Inflammatory macrophage treated with lipopolysaccharide for 4 hours (primary cell): ENCODE measurements around the gene CDK19.
A peak's percentile ranks its signal among the peaks of the same experiment; 100 is the strongest.
"Not testable (repeated sequence)": the region's sequence is repeated elsewhere in the genome, so short reads cannot be mapped to it uniquely, and the experiment has no call there.

Experiments
- DNase-seq: peaks from one replicate; pipeline ENCODE4 v3.0.0-alpha.2; 2020

CDK19 gene

DNA sequence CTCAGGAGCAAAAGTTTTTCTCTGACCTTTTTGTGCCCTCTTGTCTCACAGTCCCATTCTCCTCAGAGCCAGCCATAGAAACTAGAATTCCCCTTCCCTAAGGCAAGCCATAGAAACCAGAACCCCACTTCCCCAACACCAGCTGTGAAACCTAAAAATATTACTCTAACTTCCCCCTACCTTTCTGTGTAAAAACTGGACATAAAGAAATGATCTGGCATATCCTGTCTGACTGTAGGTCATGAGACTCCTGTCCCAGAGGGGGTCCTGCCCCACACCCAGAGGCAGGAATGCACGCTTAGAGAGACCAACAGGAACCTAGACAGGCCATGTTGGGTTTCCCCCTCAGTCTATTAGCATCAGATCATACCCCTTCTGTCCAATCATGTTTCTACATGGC lies 198.2 kb downstream of the CDK19 start:
- peak; percentile 69 for DNase-seq

GRCh38 chr6:110615722-110616121 lies 199.5 kb downstream of the CDK19 start:
- DNase-seq: no peak

- no peak for DNase-seq
Measured at GRCh38 chr6:110614586-110614985, 200.7 kb downstream of the CDK19 start.

- DNase-seq: no peak
Measured at GRCh38 chr6:110614106-110614505, 201.2 kb downstream of the CDK19 start.

DNA sequence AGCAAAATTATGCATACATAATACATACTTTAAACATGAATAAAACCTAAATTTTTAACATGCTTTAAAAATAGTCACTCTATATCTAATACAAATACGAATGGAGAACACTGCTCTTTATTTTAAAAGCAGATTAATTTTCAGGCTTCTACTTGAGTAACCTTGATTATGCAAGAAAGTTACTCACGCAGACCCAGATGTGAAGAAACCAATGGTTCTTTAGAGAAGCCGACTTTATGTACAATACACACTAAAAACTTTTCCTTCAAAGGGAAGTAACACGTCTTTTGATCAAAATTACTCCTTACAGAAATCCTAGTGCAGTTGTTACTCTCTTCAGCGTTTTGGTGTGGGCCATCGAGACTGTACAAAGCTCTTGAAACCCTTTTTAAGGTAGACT lies 201.9 kb downstream of the CDK19 start:
- DNase-seq: peak; percentile 84

DNA sequence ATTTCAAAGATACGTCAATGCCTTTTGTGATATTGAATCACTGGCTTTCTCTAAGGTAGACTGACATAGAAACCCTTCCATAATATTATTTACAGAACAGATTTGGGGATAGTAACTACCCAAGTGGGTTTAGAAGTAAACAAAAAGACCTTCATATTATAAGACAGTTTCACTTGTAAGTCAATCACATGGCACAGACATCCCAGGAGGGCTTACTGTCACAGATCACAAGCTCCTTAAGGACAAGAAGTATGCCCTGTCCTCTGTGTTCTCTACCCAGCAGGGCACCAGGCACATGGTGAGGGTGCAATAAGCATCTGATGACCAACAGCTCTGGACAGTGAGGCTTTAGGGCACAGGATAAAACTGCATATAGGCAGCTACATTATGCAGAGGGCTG lies 203.0 kb downstream of the CDK19 start:
- no peak for DNase-seq

DNA sequence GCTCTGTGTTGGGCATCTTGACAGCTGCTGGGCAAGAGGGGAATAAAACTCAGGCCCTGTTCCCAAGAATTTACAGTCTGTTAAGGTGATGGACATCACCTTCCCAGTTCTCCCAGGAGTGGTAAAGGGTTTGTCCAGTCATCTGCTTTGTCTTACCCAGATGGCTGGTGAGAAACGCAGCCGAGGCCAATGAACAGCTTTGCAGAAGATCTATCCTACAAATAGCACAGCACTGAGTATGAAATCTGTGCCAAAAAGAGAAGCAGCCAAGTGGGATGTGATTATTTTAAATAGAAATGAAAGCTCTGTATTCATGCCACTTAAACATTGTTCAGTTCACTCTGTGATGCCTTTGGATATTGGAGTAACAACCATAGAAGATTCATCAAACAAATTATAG lies 206.2 kb downstream of the CDK19 start:
- DNase-seq: no peak

DNA sequence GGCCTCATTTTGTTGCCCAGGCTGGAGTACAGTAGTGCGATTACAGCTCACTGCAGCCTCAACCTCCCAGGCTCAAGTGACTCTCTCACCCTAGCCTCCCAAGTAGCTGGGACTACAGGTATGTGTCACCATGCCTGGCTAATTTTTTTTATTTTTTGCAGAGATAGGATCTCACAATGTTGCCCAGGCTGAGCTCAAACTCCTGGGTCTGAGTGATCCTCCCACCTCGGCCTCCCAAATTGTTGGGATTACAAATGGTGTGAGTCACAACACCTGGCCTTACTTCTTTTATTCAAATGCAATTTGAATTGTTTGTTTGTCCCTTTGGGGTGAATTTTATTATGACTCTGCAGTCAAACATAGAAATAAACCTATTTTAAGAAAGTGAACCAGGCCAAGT lies 207.1 kb downstream of the CDK19 start:
- no peak for DNase-seq

DNA sequence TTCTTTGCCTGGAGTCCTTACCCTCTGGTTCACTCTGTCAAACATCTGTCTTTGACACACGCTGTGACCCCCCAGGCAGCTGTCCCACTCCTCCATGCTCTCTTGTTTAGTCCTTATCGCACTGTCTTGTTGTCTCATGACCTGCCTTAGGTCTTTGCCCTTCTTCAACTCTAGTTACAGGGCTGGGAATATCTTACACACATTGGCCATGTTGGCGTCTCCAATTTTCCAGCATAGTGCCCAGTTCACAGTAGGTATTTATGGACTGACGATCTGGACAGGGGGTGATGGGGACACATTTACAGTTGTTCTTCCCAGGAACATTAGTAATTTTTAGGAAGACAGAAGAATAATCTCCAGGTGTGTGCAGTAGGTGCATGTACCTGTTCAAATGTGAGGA lies 209.1 kb downstream of the CDK19 start:
- no peak for DNase-seq

DNA sequence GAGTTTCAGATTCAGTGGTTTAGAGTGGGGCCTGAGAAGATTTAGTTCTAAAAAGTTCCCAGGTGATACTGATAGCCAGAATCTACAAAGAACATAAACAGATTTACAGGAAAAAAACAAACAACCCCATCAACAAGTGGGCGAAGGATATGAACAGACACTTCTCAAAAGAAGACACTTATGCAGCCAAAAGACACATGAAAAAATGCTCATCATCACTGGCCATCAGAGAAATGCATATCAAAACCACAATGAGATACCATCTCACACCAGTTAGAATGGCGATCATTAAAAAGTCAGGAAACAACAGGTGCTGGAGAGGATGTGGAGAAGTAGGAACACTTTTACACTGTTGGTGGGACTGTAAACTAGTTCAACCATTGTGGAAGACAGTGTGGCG lies 214.6 kb downstream of the CDK19 start:
- not testable (repeated sequence) for DNase-seq

GRCh38 chr6:110597761-110598160 lies 217.5 kb downstream of the CDK19 start:
- DNase-seq: no peak

GRCh38 chr6:110596354-110596753 lies 218.9 kb downstream of the CDK19 start:
- DNase-seq: no peak

- DNase-seq: peak; percentile 44
Measured at GRCh38 chr6:110595112-110595511, 220.2 kb downstream of the CDK19 start.

GRCh38 chr6:110593637-110594036 lies 221.6 kb downstream of the CDK19 start:
- no peak for DNase-seq

GRCh38 chr6:110592765-110593164 lies 222.5 kb downstream of the CDK19 start:
- no peak for DNase-seq

DNA sequence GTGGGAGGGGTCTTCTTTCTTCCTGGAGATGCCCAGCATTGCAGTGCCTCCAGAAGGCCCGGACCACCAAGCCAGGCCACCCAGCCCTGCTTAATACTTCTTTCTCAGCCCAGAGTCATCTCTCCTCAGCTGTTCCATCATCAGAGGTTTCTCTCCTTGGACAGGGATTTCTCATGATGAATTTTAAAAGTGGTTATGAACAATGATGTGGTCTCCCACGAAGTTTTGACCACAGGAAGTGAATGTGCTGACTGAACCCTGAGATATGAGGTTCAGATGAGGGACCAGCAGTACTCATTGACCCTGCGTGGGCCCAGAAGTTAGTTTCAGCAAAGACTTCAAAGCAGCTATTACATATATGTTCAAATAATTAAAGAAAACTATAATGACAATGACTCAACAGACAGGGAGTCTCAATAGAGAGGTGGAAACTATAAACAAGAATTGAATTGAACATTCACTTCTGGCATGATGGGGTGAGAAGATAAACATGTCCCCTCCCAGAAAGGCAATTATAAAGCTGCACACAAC lies 224.4 kb downstream of the CDK19 start:
- peak; percentile 30 for DNase-seq

GRCh38 chr6:110589865-110590513 lies 225.3 kb downstream of the CDK19 start:
- DNase-seq: peak; percentile 60

DNA sequence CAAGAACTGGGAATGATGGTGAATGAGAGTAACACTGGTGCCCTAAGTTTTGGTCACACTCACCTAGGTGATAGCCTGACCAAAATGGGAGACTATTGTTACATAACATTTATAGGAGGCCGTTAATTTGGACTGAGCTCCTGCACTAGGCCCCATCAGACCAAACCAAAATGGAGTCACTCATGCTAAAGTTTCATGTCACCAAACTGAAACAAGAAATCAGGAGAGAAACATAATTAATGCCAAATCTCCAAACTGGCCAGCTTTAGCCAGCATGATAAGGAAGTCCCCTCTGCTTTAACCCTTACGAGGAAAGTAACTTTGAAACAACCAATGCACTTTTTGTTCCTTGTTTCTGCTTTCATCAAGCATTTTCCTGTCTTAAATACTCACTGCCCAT lies 227.9 kb downstream of the CDK19 start:
- no peak for DNase-seq

- DNase-seq: no peak
Measured at GRCh38 chr6:110581679-110582078, 233.6 kb downstream of the CDK19 start.

GRCh38 chr6:110577596-110578167 lies 237.6 kb downstream of the CDK19 start:
- DNase-seq: peak; percentile 38

- DNase-seq: no peak
Measured at GRCh38 chr6:110575925-110576463, 239.3 kb downstream of the CDK19 start.

DNA sequence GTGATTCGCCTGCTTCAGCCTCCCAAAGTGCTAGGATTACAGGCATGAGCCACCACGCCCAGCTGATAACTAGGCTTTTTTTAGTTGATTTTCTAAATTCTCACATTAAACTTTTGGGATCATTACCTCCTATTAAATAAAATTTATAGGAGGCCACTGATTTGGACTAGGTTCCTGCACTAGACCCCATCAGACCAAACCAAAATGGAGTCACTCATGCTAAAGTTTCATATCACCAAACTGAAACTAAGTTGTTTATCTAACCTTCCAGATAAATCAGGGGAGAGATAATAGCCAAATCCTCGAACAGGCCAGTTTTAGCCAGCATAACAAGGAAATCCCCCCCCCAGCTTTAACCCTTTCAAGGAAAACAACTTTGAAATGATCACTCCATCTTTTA lies 240.5 kb downstream of the CDK19 start:
- no peak for DNase-seq

DNA sequence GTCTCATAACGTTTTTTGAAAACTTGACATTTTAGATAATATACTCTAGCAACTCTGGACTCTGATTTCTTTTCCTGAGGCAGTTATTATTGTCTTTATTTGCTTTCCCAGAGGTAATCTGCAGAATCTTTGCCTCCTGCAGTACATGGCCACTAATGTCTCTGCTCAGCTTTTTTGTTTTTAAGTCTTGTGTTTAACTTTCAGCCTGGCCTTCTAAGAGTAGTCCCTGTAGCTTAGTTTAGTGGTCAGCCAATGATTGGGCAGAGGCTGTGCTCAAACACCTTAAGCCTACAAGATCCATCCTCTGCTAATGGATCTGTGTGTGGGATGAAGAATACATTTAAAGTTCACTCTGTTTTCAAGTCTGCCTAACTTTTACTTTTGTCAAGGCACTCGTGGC lies 241.7 kb downstream of the CDK19 start:
- DNase-seq: no peak

DNA sequence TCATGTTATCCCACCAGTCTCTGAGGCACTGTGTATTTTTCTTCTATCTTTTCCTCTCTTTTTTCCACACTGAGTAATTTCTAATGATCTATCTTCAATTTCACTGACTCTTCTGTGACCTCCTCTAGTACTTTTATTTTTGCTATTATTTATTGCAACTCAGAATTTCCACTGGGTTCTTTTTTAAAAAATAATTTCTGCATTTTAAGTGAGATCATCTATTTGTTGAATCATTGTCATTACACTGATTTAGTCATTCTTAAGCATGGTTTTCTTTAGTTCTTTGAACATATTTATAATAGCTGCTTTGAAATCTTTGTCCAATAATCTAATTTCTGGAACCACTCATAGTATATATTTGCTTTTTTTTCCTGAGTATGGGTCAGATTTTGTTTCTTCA lies 242.1 kb downstream of the CDK19 start:
- peak; percentile 37 for DNase-seq
